GM12864 (cell line): Measurements from ENCODE around the gene GPRIN1.

Experiments used
- DNase-seq: peaks from one replicate; pipeline ENCODE4 v3.0.0-alpha.2; 2011; ENCODE audit warnings: low read depth
- H3K4me3 ChIP-seq: 2 replicates; pipeline ENCODE4 v1.5.1; 2011; ENCODE audit warnings: mild to moderate bottlenecking, low read depth, low read length, control low read depth
- CTCF ChIP-seq: IDR thresholded peaks from 2 replicates; pipeline ENCODE4 v1.5.1; 2011; ENCODE audit warnings: low read depth, mild to moderate bottlenecking, moderate library complexity, low read length, control low read depth, inconsistent platforms; ENCODE audit errors: missing control alignments

Gene GPRIN1

DNA sequence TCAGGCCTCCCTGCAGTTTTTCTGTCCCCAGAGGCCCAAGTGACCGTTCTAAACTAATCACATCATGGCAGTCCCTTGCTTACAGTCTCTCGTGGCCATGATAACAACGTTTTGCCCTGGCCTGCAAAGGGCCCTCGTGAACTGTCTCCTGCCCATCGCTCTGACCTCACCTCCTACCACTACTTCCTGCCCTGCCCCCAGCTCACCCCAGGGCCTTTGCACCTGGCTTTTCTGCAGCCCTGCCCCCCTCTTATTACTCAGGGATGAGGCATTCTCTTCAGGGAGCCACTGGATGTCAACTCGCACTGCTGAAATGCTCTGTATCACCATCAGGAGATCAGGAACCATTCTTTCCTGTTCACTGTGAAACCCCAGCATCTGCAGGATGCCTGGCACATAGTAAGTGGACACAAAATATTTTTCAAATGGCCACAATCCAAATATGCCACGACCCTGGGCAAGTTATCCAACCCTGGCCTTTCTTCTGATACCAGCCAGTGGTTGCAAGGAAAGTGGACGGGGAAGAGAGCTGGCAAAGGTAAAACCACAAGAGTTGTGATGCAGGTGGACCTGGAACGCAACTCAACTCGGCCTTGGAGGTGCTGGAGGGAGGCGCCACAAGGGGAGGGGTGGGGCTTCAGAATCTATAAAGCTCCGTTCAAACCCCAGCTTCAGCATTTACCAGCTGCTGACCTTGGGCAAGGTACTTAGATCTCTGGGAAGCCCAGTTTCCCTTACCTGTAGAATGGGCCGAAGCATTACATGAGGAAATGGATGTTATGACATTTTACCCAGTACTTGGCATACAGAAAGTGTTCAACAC, 18.7 kb upstream of the GPRIN1 start:
- no peak for DNase-seq
- H3K4me3 ChIP-seq: no peak overlapping the region

GRCh38 chr5:176627582-176627981, 17.6 kb upstream of the GPRIN1 start:
- no peak for TF ChIP-seq CTCF
- no peak for DNase-seq
- no peak overlapping the region for H3K4me3 ChIP-seq

More for the DNA sequence above, 18.7 kb upstream of the GPRIN1 start:
- TF ChIP-seq CTCF: no peak

DNA sequence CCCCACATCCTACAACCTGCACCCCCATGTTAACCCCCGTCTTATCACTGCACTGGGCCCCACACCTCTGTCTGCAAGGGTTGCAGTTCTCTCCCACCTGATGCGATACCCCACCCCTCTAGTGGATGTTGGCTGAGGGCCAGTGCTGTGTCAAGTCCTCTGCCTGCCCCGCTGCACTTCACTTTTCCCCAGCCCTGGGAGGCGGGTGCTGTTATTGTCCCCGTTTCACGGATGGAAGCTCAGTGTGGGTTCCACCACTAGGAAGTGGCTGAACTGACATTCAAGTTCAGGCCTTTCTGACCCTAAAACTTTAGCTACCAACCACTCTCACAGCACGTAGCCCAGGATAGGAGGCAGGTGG, 16.9 kb upstream of the GPRIN1 start:
- TF ChIP-seq CTCF: no peak
- H3K4me3 ChIP-seq: no peak overlapping the region
- DNase-seq: no peak

- DNase-seq: no peak
- H3K4me3 ChIP-seq: no peak overlapping the region
- TF ChIP-seq CTCF: no peak
Observed at GRCh38 chr5:176625966-176626875, 16.3 kb upstream of the GPRIN1 start.

GRCh38 chr5:176625512-176625911, 15.6 kb upstream of the GPRIN1 start:
- no peak overlapping the region for H3K4me3 ChIP-seq
- DNase-seq: no peak
- no peak for TF ChIP-seq CTCF

GRCh38 chr5:176624938-176625337, 15.0 kb upstream of the GPRIN1 start:
- no peak for TF ChIP-seq CTCF
- no peak for DNase-seq
- no peak overlapping the region for H3K4me3 ChIP-seq
